IPS DF 6.9 (cell line): Measurements from ENCODE around the gene DLGAP4.

Experiments used
- DNase-seq: peaks from one replicate; pipeline ENCODE4 v3.0.0-alpha.2; 2013; ENCODE audit warnings: low read depth, low spot score
- H3K27ac ChIP-seq: one replicate; pipeline ENCODE4 v1.5.1; 2013; ENCODE audit warnings: low read length, control low read depth
- H3K27me3 ChIP-seq: 2 replicates; pipeline ENCODE4 v1.6.1; 2013; ENCODE audit warnings: mild to moderate bottlenecking, low read length; ENCODE audit not compliant: control insufficient read depth, insufficient read depth
- H3K36me3 ChIP-seq: 2 replicates; pipeline ENCODE4 v1.6.1; 2013; ENCODE audit warnings: low read length; ENCODE audit not compliant: control insufficient read depth, insufficient read depth
- H3K4me1 ChIP-seq: 2 replicates; pipeline ENCODE4 v1.6.1; 2013; ENCODE audit warnings: low read length; ENCODE audit not compliant: control insufficient read depth, insufficient read depth
- H3K4me3 ChIP-seq: 2 replicates; pipeline ENCODE4 v1.5.1; 2013; ENCODE audit warnings: mild to moderate bottlenecking, low read length
- H3K9me3 ChIP-seq: 2 replicates; pipeline ENCODE4 v1.6.1; 2013; ENCODE audit warnings: low read length, inconsistent platforms; ENCODE audit not compliant: control insufficient read depth, insufficient read depth
- WGBS: extraction: QIAGEN DNeasy Blood & Tissue Kit; methylation state at CpG from one replicate; pipeline ENCODE4 v1.1.7; 2013; ENCODE audit warnings: mixed read lengths, missing lambda C conversion rate; ENCODE audit not compliant: insufficient read length, insufficient coverage; 5-methylcytosine and 5-hydroxymethylcytosine counted together

Gene DLGAP4

GRCh38 chr20:36342331-36343120 lies 36.4 kb downstream of the DLGAP4 start:
- H3K27me3 ChIP-seq = no peaks in the 10 kb centered on the region
- peaks cover 3% of the 10 kb centered on the region; the same call in 1 of the 2 replicates for H3K4me1 ChIP-seq
- no CpG with 5 or more reads among the region's 8 CpGs for WGBS

GRCh38 chr20:36343641-36344040 lies 37.5 kb downstream of the DLGAP4 start:
- no peak for DNase-seq
- no peaks in the 10 kb centered on the region for H3K27me3 ChIP-seq
- no CpG with 5 or more reads among the region's 5 CpGs for WGBS
- H3K9me3 ChIP-seq = no peaks in the 10 kb centered on the region
- no peak overlapping the region for H3K4me3 ChIP-seq
- H3K36me3 ChIP-seq = no peaks in the 10 kb centered on the region
- peaks cover 3% of the 10 kb centered on the region; the same call in 1 of the 2 replicates for H3K4me1 ChIP-seq
- no peak overlapping the region for H3K27ac ChIP-seq

More at GRCh38 chr20:36342331-36343120, 36.4 kb downstream of the DLGAP4 start:
- Histone ChIP-seq H3K4me3 (no peak overlapping the region), H3K36me3 (no peaks in the 10 kb centered on the region), H3K9me3 (no peaks in the 10 kb centered on the region), H3K27ac (no peak overlapping the region)
- DNase-seq = no peak

- DNase-seq = peak; percentile 60
- H3K4me3 ChIP-seq = no peak overlapping the region
- peaks cover under 1% of the 10 kb centered on the region; the same call in 1 of the 2 replicates for H3K4me1 ChIP-seq
- no CpG with 5 or more reads among the region's 4 CpGs for WGBS
- no peaks in the 10 kb centered on the region for H3K9me3 ChIP-seq
- H3K27ac ChIP-seq = no peak overlapping the region
- H3K36me3 ChIP-seq = no peaks in the 10 kb centered on the region
- no peaks in the 10 kb centered on the region for H3K27me3 ChIP-seq
Measured at GRCh38 chr20:36344517-36345132, 38.5 kb downstream of the DLGAP4 start.

- Histone ChIP-seq H3K4me3 (no peak overlapping the region), H3K9me3 (no peaks in the 10 kb centered on the region), H3K27ac (no peak overlapping the region), H3K36me3 (no peaks in the 10 kb centered on the region), H3K27me3 (no peaks in the 10 kb centered on the region), H3K4me1 (no peaks in the 10 kb centered on the region)
- WGBS = no CpG with 5 or more reads among the region's 3 CpGs
- no peak for DNase-seq
Measured at GRCh38 chr20:36346256-36346655, 40.1 kb downstream of the DLGAP4 start.

GRCh38 chr20:36349384-36350170 lies 43.4 kb downstream of the DLGAP4 start:
- H3K27me3 ChIP-seq = no peaks in the 10 kb centered on the region
- no peak overlapping the region for H3K4me3 ChIP-seq
- no peaks in the 10 kb centered on the region for H3K9me3 ChIP-seq
- no peaks in the 10 kb centered on the region for H3K36me3 ChIP-seq
- H3K27ac ChIP-seq = no peak overlapping the region
- peaks cover 2% of the 10 kb centered on the region; the same call in 1 of the 2 replicates for H3K4me1 ChIP-seq
- no peak for DNase-seq
- WGBS = no CpG with 5 or more reads among the region's 16 CpGs

GRCh38 chr20:36350439-36350838 lies 44.3 kb downstream of the DLGAP4 start:
- Histone ChIP-seq H3K9me3 (no peaks in the 10 kb centered on the region), H3K4me1 (peaks cover 2% of the 10 kb centered on the region; the same call in 1 of the 2 replicates), H3K36me3 (no peaks in the 10 kb centered on the region), H3K4me3 (no peak overlapping the region), H3K27me3 (no peaks in the 10 kb centered on the region), H3K27ac (no peak overlapping the region)
- DNase-seq = no peak
- WGBS = no CpG with 5 or more reads among the region's 1 CpG

GRCh38 chr20:36351937-36352336 lies 45.8 kb downstream of the DLGAP4 start:
- Histone ChIP-seq H3K4me3 (no peak overlapping the region), H3K27ac (no peak overlapping the region), H3K9me3 (no peaks in the 10 kb centered on the region), H3K27me3 (no peaks in the 10 kb centered on the region), H3K4me1 (peaks cover 2% of the 10 kb centered on the region; the same call in 1 of the 2 replicates), H3K36me3 (no peaks in the 10 kb centered on the region)
- no CpG with 5 or more reads among the region's 6 CpGs for WGBS
- DNase-seq = no peak

- H3K9me3 ChIP-seq = no peaks in the 10 kb centered on the region
- H3K4me3 ChIP-seq = no peak overlapping the region
- no peaks in the 10 kb centered on the region for H3K27me3 ChIP-seq
- peaks cover 2% of the 10 kb centered on the region; the same call in 1 of the 2 replicates for H3K4me1 ChIP-seq
- WGBS = no CpG with 5 or more reads among the region's 11 CpGs
- H3K36me3 ChIP-seq = no peaks in the 10 kb centered on the region
- H3K27ac ChIP-seq = no peak overlapping the region
- DNase-seq = no peak
Measured at GRCh38 chr20:36352843-36353553, 46.9 kb downstream of the DLGAP4 start.

GRCh38 chr20:36353740-36354139 lies 47.6 kb downstream of the DLGAP4 start:
- H3K4me1 ChIP-seq = peaks cover 2% of the 10 kb centered on the region; the same call in 1 of the 2 replicates
- H3K27ac ChIP-seq = no peak overlapping the region
- H3K4me3 ChIP-seq = no peak overlapping the region
- no peaks in the 10 kb centered on the region for H3K27me3 ChIP-seq
- H3K36me3 ChIP-seq = no peaks in the 10 kb centered on the region
- H3K9me3 ChIP-seq = no peaks in the 10 kb centered on the region
- no CpG with 5 or more reads among the region's 9 CpGs for WGBS
- no peak for DNase-seq
